ENCODE measurements around the gene SSBP2.

GRCh38 chr5:81749561-81750307, 1.2 kb downstream of the SSBP2 start:
- TF ChIP-seq CTCF (conservative IDR thresholded peaks at IDR 0.05 in 1 of 2, IDR thresholded peaks at IDR 0.05 in 1 of 2; ENCODE audit: low read depth in 1 of 2, low read length in 2 of 2) = no peak
- no peak for TF ChIP-seq EZH2 (IDR thresholded peaks at IDR 0.05; ENCODE audit: low read length, missing control alignments)
